ENCODE measurements around the gene CUL4A.

DNA sequence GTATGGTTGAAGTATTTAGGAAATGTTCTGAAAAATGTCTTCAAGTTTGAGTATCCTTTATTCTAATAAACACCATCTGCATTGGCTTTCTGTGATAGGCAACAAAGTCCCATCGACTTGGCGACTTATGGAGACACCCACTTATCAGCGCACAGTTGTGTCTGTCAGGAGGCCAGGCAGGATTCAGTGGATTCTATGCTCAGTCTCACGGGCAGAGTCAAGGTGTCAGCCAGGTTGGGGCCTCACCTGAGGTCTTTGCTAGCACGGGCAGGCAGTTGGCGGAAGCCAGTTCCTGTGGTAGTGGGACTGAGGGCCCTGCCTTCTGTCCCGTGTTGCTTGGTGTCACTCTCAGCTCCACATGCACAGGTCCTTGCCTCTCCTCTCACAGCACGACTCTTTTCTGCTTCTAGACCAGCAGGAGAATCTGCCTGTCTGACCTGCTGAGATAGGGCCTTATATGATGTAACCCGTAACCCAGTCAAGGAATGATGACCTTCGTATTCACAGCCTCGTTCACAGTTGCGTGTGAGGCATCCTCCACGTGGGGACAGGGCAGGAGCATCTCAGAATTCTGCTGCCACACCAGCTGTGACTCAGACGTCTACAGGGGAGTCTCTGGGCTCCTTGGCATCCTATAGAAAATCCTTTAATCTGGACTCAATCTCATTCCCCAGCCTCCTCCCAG is 10.0 kb downstream of the CUL4A start:
- TF ChIP-seq, protein P1, sequence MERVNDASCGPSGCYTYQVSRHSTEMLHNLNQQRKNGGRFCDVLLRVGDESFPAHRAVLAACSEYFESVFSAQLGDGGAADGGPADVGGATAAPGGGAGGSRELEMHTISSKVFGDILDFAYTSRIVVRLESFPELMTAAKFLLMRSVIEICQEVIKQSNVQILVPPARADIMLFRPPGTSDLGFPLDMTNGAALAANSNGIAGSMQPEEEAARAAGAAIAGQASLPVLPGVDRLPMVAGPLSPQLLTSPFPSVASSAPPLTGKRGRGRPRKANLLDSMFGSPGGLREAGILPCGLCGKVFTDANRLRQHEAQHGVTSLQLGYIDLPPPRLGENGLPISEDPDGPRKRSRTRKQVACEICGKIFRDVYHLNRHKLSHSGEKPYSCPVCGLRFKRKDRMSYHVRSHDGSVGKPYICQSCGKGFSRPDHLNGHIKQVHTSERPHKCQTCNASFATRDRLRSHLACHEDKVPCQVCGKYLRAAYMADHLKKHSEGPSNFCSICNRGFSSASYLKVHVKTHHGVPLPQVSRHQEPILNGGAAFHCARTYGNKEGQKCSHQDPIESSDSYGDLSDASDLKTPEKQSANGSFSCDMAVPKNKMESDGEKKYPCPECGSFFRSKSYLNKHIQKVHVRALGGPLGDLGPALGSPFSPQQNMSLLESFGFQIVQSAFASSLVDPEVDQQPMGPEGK (tag by site-specific recombination; IDR thresholded peaks at IDR 0.05), result no peak
- TF ChIP-seq, protein P2, sequence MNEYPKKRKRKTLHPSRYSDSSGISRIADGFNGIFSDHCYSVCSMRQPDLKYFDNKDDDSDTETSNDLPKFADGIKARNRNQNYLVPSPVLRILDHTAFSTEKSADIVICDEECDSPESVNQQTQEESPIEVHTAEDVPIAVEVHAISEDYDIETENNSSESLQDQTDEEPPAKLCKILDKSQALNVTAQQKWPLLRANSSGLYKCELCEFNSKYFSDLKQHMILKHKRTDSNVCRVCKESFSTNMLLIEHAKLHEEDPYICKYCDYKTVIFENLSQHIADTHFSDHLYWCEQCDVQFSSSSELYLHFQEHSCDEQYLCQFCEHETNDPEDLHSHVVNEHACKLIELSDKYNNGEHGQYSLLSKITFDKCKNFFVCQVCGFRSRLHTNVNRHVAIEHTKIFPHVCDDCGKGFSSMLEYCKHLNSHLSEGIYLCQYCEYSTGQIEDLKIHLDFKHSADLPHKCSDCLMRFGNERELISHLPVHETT (tag by site-specific recombination; IDR thresholded peaks at IDR 0.05), result no peak
- no peak for TF ChIP-seq ZNF423 (tag by site-specific recombination; IDR thresholded peaks at IDR 0.05)
- TF ChIP-seq ZNF174 (tag by site-specific recombination; IDR thresholded peaks at IDR 0.05), result no peak
- TF ChIP-seq ZNF433 (tag by site-specific recombination; IDR thresholded peaks at IDR 0.05; ENCODE audit: low read depth), result no peak
- no peak for TF ChIP-seq SP3 (tag by site-specific recombination; IDR thresholded peaks at IDR 0.05)
- TF ChIP-seq, protein P3, sequence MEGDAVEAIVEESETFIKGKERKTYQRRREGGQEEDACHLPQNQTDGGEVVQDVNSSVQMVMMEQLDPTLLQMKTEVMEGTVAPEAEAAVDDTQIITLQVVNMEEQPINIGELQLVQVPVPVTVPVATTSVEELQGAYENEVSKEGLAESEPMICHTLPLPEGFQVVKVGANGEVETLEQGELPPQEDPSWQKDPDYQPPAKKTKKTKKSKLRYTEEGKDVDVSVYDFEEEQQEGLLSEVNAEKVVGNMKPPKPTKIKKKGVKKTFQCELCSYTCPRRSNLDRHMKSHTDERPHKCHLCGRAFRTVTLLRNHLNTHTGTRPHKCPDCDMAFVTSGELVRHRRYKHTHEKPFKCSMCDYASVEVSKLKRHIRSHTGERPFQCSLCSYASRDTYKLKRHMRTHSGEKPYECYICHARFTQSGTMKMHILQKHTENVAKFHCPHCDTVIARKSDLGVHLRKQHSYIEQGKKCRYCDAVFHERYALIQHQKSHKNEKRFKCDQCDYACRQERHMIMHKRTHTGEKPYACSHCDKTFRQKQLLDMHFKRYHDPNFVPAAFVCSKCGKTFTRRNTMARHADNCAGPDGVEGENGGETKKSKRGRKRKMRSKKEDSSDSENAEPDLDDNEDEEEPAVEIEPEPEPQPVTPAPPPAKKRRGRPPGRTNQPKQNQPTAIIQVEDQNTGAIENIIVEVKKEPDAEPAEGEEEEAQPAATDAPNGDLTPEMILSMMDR (tag by site-specific recombination; IDR thresholded peaks at IDR 0.05), result no peak
- TF ChIP-seq, protein P4, sequence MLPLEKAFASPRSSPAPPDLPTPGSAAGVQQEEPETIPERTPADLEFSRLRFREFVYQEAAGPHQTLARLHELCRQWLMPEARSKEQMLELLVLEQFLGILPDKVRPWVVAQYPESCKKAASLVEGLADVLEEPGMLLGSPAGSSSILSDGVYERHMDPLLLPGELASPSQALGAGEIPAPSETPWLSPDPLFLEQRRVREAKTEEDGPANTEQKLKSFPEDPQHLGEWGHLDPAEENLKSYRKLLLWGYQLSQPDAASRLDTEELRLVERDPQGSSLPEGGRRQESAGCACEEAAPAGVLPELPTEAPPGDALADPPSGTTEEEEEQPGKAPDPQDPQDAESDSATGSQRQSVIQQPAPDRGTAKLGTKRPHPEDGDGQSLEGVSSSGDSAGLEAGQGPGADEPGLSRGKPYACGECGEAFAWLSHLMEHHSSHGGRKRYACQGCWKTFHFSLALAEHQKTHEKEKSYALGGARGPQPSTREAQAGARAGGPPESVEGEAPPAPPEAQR (tag by site-specific recombination; IDR thresholded peaks at IDR 0.05), result no peak
- no peak for TF ChIP-seq MZF1 (tag by site-specific recombination; IDR thresholded peaks at IDR 0.05; ENCODE audit: borderline replicate concordance)
- TF ChIP-seq ZNF510 (tag by site-specific recombination; IDR thresholded peaks at IDR 0.05; ENCODE audit: insufficient replicate concordance), result no peak
- TF ChIP-seq, protein P5, sequence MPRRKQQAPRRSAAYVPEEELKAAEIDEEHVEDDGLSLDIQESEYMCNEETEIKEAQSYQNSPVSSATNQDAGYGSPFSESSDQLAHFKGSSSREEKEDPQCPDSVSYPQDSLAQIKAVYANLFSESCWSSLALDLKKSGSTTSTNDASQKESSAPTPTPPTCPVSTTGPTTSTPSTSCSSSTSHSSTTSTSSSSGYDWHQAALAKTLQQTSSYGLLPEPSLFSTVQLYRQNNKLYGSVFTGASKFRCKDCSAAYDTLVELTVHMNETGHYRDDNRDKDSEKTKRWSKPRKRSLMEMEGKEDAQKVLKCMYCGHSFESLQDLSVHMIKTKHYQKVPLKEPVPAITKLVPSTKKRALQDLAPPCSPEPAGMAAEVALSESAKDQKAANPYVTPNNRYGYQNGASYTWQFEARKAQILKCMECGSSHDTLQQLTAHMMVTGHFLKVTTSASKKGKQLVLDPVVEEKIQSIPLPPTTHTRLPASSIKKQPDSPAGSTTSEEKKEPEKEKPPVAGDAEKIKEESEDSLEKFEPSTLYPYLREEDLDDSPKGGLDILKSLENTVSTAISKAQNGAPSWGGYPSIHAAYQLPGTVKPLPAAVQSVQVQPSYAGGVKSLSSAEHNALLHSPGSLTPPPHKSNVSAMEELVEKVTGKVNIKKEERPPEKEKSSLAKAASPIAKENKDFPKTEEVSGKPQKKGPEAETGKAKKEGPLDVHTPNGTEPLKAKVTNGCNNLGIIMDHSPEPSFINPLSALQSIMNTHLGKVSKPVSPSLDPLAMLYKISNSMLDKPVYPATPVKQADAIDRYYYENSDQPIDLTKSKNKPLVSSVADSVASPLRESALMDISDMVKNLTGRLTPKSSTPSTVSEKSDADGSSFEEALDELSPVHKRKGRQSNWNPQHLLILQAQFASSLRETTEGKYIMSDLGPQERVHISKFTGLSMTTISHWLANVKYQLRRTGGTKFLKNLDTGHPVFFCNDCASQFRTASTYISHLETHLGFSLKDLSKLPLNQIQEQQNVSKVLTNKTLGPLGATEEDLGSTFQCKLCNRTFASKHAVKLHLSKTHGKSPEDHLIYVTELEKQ (tag by site-specific recombination; IDR thresholded peaks at IDR 0.05; ENCODE audit: borderline replicate concordance), result no peak
